ENCODE data around the gene ZC3H8. TPM values are rescaled to one million over a fixed set of nuclear protein-coding genes. Genes with fewer than 3 reads are reported as not detected.

Gene ZC3H8
- total and polyA plus RNA-seq, 2 donors (not counting 3 experiments of a cell fraction or from before 2014, with no cell fraction given) = 0.95 to 7.1 TPM

GRCh38 chr2:112165296-112165695 is 89.5 kb downstream of the ZC3H8 start:
- Histone ChIP-seq H3K4me3 (replicated peaks in 1 of 3; ENCODE audit: insufficient read depth in 1 of 3, low read depth in 1 of 3, low read length in 3 of 3) (no peak overlapping the region), H3K27me3 (ENCODE audit: control insufficient read depth in 2 of 2, insufficient read depth in 2 of 2, low read length in 2 of 2) (peaks cover 0 to 2% of the 10 kb centered on the region in 2 experiments), H3K79me2 (ENCODE audit: control insufficient read depth, insufficient read depth, low read length) (no peaks in the 10 kb centered on the region), H3K4me2 (ENCODE audit: insufficient read depth, low read length) (no peak overlapping the region), H3K9me3 (replicated peaks; ENCODE audit: control insufficient read depth, insufficient read depth, low read length) (no peaks in the 10 kb centered on the region), H3K9me1 (replicated peaks; ENCODE audit: control insufficient read depth, extremely low read depth, insufficient read depth, low read length) (no peaks in the 10 kb centered on the region), H3K36me3 (ENCODE audit: control insufficient read depth in 2 of 2, extremely low read depth in 1 of 2, insufficient read depth in 2 of 2, low read length in 2 of 2) (no peaks in the 10 kb centered on the region), H2AFZ (ENCODE audit: low read depth, low read length) (no peak overlapping the region), H3K9ac (replicated peaks; ENCODE audit: extremely low read depth, insufficient read depth, low read length) (no peak overlapping the region), H3K4me1 (ENCODE audit: control insufficient read depth, extremely low read depth, insufficient read depth, low read length) (no peaks in the 10 kb centered on the region), H4K20me1 (replicated peaks; ENCODE audit: control insufficient read depth, extremely low read depth, insufficient read depth, low read length) (no peaks in the 10 kb centered on the region), H3K27ac (ENCODE audit: insufficient read depth, low read depth, low read length) (no peak overlapping the region)
- ChIA-PET POLR2A (no interaction called here), CTCF (no interaction called here)
- dilution Hi-C loops (cut with MboI; ENCODE audit: extremely low pct_ligation_motif_present, low sequenced_read_pairs) (no loop called here), intact Hi-C loops (cut with micrococcal nuclease) (no loop called here)
- FAIRE-seq = no peak
- no TSS peak for BruUV-seq (replicated peaks)
- DNase-seq (ENCODE audit: low read depth, low spot score) = no peak
- TF ChIP-seq GATA2 (IDR thresholded peaks at IDR 0.05; ENCODE audit: insufficient read depth, insufficient read length, low read depth, low read length) (no peak), FOS (IDR thresholded peaks at IDR 0.05; ENCODE audit: borderline replicate concordance, insufficient read depth, low read length) (no peak), POLR2A (IDR thresholded peaks at IDR 0.05; ENCODE audit: low read depth, low read length) (no peak), POLR2AphosphoS5 (IDR thresholded peaks at IDR 0.05; ENCODE audit: insufficient read depth, low read depth, low read length) (no peak), EZH2 (IDR thresholded peaks at IDR 0.05; ENCODE audit: borderline replicate concordance, low read depth, low read length, severe bottlenecking) (no peak), MYC (IDR thresholded peaks at IDR 0.05; ENCODE audit: low read depth, low read length) (no peak)
- TF ChIP-seq, protein P1, sequence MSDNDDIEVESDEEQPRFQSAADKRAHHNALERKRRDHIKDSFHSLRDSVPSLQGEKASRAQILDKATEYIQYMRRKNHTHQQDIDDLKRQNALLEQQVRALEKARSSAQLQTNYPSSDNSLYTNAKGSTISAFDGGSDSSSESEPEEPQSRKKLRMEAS (IDR thresholded peaks at IDR 0.05; ENCODE audit: insufficient read depth, insufficient read length) = no peak
- TF ChIP-seq, protein P2, sequence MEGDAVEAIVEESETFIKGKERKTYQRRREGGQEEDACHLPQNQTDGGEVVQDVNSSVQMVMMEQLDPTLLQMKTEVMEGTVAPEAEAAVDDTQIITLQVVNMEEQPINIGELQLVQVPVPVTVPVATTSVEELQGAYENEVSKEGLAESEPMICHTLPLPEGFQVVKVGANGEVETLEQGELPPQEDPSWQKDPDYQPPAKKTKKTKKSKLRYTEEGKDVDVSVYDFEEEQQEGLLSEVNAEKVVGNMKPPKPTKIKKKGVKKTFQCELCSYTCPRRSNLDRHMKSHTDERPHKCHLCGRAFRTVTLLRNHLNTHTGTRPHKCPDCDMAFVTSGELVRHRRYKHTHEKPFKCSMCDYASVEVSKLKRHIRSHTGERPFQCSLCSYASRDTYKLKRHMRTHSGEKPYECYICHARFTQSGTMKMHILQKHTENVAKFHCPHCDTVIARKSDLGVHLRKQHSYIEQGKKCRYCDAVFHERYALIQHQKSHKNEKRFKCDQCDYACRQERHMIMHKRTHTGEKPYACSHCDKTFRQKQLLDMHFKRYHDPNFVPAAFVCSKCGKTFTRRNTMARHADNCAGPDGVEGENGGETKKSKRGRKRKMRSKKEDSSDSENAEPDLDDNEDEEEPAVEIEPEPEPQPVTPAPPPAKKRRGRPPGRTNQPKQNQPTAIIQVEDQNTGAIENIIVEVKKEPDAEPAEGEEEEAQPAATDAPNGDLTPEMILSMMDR (IDR thresholded peaks at IDR 0.05; ENCODE audit: extremely low read depth in 1 of 2, insufficient read depth in 1 of 2, low read depth in 1 of 2, low read length in 2 of 2) = no peak
